Measurements from ENCODE around the gene OTOG.
A peak's percentile ranks its signal among the peaks of the same experiment; 100 is the strongest.

- TF ChIP-seq POLR2A (IDR thresholded peaks at IDR 0.05; ENCODE audit: low read depth, low read length) (no peak), CTCF (IDR thresholded peaks at IDR 0.05; ENCODE audit: extremely low read depth in 1 of 2, insufficient read depth in 1 of 2, low read depth in 1 of 2, low read length in 2 of 2) (peak; percentile 80 to 81), EZH2 (IDR thresholded peaks at IDR 0.05; ENCODE audit: borderline replicate concordance, low read depth, low read length, severe bottlenecking) (no peak), MYC (IDR thresholded peaks at IDR 0.05; ENCODE audit: low read depth, low read length) (no peak), GATA2 (IDR thresholded peaks at IDR 0.05; ENCODE audit: insufficient read depth, insufficient read length, low read depth, low read length) (no peak), POLR2AphosphoS5 (IDR thresholded peaks at IDR 0.05; ENCODE audit: insufficient read depth, low read depth, low read length) (no peak), MAX (IDR thresholded peaks at IDR 0.05; ENCODE audit: insufficient read depth, insufficient read length) (no peak)
Observed at GRCh38 chr11:17528181-17528691, 18.8 kb upstream of the OTOG start.

Measured in endothelial cell of umbilical vein (primary cell).